GM18951 (cell line): ENCODE measurements around the gene SURF2.
"Not testable (repeated sequence)": the region's sequence is repeated elsewhere in the genome, so short reads cannot be mapped to it uniquely, and the experiment has no call there.

Experiments
- POLR2A ChIP-seq: IDR thresholded peaks from 4 replicates; pipeline ENCODE4 v1.6.1; 2011; ENCODE audit warnings: mild to moderate bottlenecking; ENCODE audit not compliant: insufficient read length, insufficient read depth; ENCODE audit errors: extremely low read depth
- in situ Hi-C: fragments of 300-500 bp; cut with MboI; formaldehyde crosslinking; loops from one replicate; pipeline ENCODE4 v1.12.0; 2022; ENCODE audit warnings: low sequenced_read_pairs, mixed read lengths, inconsistent platforms; ENCODE audit not compliant: unreplicated experiment

Gene SURF2

GRCh38 chr9:133331221-133331620, 25.1 kb upstream of the SURF2 start:
- TF ChIP-seq POLR2A, result no peak
- in situ Hi-C loops, result no loop called here

- TF ChIP-seq POLR2A, result no peak
Measured at GRCh38 chr9:133331641-133332380, 24.5 kb upstream of the SURF2 start.

DNA sequence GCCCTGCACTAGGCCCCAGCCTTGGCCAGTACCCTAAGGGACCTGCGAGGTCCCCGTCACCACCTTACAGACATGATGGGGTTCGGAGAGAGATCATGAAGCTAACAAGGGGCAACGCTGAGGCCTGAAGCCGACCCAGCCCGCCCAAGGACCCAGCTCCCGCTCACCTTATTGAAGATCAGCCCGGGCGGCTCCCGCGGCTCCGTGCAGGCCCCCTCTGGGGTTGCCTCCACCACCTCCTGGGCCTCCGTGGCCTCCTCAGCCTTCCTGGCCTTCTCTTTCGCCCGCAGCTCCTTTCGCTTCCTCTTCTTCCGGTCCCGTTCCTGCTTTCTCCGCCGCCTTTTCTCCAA, 24.0 kb upstream of the SURF2 start:
- no peak for TF ChIP-seq POLR2A
- in situ Hi-C loops, result no loop called here

More at GRCh38 chr9:133331641-133332380, 24.5 kb upstream of the SURF2 start:
- in situ Hi-C loops, result no loop called here

DNA sequence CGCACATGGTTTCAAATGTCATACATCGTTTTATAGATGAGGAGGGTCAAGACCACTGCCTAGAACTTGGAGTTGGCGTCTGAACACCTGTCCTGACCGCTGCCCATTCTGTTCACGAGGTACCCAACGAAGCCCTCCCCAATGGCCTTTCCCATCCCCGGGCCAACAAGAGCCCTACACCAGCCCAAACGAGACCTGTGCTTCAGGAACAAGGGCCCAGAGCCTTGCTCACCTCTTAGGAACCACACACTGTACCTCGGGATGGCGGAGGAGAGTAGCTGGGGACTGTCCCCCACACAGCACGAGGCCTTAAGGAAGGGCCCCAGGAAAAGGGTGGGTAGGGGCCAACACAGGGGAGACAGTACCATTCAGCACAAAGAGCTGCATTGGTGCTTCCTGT, 23.3 kb upstream of the SURF2 start:
- in situ Hi-C loops, result no loop called here
- no peak for TF ChIP-seq POLR2A

DNA sequence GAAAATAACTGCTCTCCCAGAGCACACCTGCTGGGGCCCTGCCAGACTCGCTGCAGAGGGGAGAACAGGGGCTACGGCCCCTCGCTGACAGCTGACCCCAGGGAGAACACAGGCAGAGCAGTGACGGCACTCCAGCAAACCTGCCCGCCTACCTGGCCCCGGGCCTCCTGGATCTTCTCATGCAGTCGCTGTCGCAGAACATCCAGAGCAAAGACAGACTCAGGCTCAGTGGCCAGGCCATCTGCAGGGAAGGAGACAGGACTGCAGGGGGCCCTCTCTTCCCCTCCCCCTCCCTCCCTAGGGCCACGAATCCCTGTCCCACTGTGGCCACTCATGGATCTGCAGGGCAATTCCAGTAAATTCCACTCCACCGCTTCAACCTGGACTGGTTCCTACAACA, 22.8 kb upstream of the SURF2 start:
- in situ Hi-C loops, result no loop called here
- no peak for TF ChIP-seq POLR2A

GRCh38 chr9:133334161-133334560, 22.2 kb upstream of the SURF2 start:
- in situ Hi-C loops, result no loop called here
- TF ChIP-seq POLR2A, result no peak

- in situ Hi-C loops, result not testable (repeated sequence)
Measured at GRCh38 chr9:133334888-133335287, 21.5 kb upstream of the SURF2 start.

DNA sequence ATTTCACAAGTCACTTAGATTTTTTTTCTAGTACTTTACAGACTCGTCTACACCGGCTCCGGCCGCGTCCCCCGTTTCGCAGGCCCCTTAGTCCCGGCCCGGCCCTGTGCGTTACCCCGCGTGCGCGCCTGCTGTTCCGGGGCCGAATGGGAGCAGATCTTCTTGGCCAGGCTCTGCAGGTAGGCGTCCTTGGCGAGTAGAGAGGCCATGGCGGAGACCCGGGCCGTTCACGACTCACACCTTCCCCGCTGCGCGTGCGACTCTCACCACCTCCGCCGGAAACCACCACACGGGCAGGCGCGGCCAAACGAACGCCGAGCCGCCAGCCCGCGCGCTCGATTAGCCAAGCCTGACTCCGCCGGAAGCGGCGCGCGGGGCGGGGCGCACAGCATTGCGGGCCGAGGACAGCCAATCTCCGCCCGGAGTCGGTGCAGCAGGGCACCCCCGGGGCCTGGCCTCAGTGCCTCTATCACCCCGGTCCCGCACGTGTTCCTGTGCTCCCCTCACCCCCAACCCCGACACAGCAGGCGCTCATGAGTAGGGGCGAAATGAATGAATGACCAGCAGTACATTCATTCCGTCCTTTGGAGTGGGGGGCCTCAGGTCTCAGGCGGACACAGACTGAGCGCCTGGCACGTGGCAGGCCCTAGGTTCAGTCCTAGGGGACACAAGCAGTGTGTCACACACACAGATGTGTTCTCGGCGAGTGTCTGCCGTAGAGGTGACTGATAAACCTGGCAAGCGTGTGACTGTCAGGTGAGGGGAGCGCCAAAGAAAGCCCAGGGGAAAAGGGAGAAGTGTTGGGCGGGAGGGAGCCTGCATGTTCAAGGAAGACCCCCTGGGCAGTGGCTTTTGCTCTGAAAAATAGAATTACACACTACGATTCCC, 20.2 kb upstream of the SURF2 start, which contains the start of gene SURF6:
SURF6 (minus strand) TSS at position 265 of the 888 bp plus-strand sequence; CDS start at position 209, 56 bp downstream.
- in situ Hi-C loops, result no loop called here
- TF ChIP-seq POLR2A, result peak; percentile 84

- TF ChIP-seq POLR2A, result no peak
- in situ Hi-C loops, result no loop called here
Measured at GRCh38 chr9:133339641-133340040, 16.7 kb upstream of the SURF2 start.

GRCh38 chr9:133340256-133340655, 16.1 kb upstream of the SURF2 start:
- TF ChIP-seq POLR2A, result no peak
- in situ Hi-C loops, result no loop called here

DNA sequence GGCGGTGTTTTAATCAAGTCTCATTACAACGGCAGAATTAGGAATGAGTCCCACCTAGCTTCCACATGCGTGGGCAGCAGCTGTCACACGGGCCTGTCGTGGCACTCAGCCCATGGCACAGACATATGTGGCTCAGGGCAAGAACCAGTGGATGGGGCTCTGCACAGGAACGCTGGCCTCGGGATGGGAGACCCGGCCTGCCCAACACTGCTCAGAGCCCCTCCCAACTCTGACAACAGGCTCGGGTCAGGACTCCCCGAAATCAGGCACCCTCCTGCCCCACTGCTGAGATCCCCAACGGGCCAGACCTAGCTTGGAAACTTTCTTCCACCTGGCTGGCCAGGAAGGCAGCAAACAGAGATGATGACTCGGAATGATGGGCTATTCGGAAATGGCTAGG, 15.4 kb upstream of the SURF2 start:
- TF ChIP-seq POLR2A, result no peak
- in situ Hi-C loops, result no loop called here

- in situ Hi-C loops, result no loop called here
- no peak for TF ChIP-seq POLR2A
Measured at GRCh38 chr9:133341369-133342068, 14.8 kb upstream of the SURF2 start.

DNA sequence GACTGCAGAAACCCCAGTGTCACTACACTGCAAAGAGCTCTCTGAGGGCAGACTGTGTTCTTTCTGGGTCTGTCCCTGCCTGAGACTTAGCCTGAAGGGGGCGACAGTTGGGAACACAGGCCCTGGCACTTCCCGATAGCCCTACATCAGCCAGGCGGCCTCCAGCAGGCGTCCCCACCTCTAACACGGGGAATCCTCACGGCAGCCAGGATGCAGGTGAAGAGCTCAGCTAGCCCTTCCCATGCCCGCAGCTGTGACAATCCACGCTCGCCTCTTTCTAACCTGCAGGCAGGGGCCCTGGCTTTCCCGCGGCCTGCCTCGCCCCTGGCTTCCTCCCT, 14.3 kb upstream of the SURF2 start:
- in situ Hi-C loops, result no loop called here
- TF ChIP-seq POLR2A, result no peak
